Ectodermal cell (in vitro differentiated cells): Measurements from ENCODE around the gene FBLN1.
"Not testable (repeated sequence)": the region's sequence is repeated elsewhere in the genome, so short reads cannot be mapped to it uniquely, and the experiment has no call there.

Experiments used
- H3K27ac ChIP-seq: 2 replicates; pipeline ENCODE4 v1.7.0; 2013; ENCODE audit warnings: mild to moderate bottlenecking, low read depth, low read length; ENCODE audit not compliant: insufficient read depth, poor library complexity, severe bottlenecking
- H3K27me3 ChIP-seq: 2 replicates; pipeline ENCODE4 v1.7.0; 2013; ENCODE audit warnings: mild to moderate bottlenecking, low read length; ENCODE audit not compliant: insufficient read depth, control insufficient read depth, poor library complexity, severe bottlenecking
- H3K36me3 ChIP-seq: one replicate; pipeline ENCODE4 v1.7.0; 2013; ENCODE audit warnings: low read length; ENCODE audit not compliant: control insufficient read depth, insufficient read depth
- H3K4me1 ChIP-seq: one replicate; pipeline ENCODE4 v1.7.0; 2013; ENCODE audit warnings: low read length; ENCODE audit not compliant: control insufficient read depth, insufficient read depth
- H3K4me3 ChIP-seq: 2 replicates; pipeline ENCODE4 v1.7.0; 2013; ENCODE audit warnings: low read depth, low read length, control low read depth; ENCODE audit not compliant: insufficient read depth
- H3K9me3 ChIP-seq: 2 replicates; pipeline ENCODE4 v1.7.0; 2013; ENCODE audit warnings: mild to moderate bottlenecking, low read length, moderate library complexity; ENCODE audit not compliant: control insufficient read depth
- WGBS, 2 experiments: methylation state at CpG; one replicate each; pipeline ENCODE4 v1.1.7; 2013; ENCODE audit warnings: missing lambda C conversion rate in 2 of 2; 5-methylcytosine and 5-hydroxymethylcytosine counted together

Gene FBLN1

GRCh38 chr22:45620706-45621105, 118.0 kb downstream of the FBLN1 start:
- WGBS, 2 experiments = 81 to 88% methylated on average over 3 of the region's 3 CpGs
- H3K27ac ChIP-seq = no peak overlapping the region
- no peaks in the 10 kb centered on the region for H3K36me3 ChIP-seq
- no peaks in the 10 kb centered on the region for H3K9me3 ChIP-seq
- no peak overlapping the region for H3K4me3 ChIP-seq
- H3K4me1 ChIP-seq = no peaks in the 10 kb centered on the region
- no peaks in the 10 kb centered on the region for H3K27me3 ChIP-seq

DNA sequence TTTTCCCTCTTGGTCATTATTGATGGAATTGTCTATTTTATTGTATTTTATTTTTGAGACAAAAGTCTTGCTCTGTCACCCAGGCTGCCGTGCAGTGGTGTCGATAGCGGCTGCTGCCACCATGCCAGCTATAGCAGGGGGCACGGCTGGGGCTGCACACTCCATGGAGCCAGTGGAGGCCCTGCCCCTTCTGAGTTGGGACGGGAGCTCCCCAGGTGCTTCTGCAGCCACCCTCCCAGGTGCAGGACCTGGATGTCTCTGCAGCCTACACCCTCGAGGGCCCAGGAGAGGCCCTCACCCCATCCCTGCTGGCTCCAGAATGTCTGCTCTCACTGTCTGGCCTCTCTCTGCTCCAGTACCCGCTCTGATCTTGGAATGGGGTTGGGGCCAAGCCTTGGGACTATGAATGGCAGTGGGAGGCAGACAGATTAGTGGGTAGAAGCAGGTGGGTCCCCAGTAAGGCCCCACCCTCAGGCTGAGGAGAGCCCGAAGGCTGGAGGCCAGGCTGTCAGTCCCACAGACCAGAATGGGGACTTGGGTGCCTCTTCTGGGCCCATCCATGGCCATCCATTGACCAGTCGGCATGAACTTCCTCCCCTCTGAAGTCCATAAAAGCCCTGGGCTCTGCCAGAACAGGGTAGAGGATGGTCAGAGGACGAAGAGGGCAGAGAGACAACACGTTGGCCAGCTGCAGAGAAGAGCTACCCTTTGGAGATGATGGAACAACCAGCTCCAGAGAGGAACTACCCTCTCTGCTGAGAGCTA, 119.3 kb downstream of the FBLN1 start:
- Histone ChIP-seq H3K36me3 (no peaks in the 10 kb centered on the region), H3K9me3 (no peaks in the 10 kb centered on the region), H3K4me3 (no peak overlapping the region), H3K27ac (no peak overlapping the region), H3K4me1 (no peaks in the 10 kb centered on the region), H3K27me3 (no peaks in the 10 kb centered on the region)
- WGBS, 2 experiments = 91 to 92% methylated on average over 11 of the region's 11 CpGs

DNA sequence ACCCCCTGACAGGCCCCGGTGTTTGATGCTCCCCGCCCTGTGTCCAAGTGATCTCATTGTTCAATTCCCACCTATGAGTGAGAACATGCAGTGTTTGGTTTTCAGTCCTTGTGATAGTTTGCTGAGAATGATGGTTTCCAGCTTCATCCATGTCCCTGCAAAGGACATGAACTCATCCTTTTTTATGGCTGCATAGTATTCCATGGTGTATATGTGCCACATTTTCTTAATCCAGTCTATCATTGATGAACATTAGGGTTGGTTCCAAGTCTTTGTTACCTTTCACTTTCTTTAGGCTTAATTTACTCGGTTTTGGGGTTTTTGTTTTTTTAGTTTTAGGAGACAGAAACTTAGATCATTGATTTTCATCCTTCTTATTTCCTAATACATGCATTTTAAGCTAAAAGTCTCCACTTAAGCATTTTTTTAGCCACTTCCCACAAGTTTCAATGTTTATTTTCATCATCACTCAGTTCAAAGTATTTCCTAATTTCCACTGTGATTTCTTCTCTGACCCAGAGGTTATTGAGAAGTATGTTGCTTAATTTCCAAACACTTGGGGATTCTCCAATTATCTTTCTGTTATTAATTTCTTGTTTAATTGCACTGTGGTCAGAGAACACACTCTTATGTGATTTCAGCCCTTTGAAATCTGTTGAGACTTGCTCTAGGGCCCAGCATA, 120.9 kb downstream of the FBLN1 start:
- 85 to 96% methylated on average over 3 of the region's 3 CpGs for WGBS, 2 experiments
- not testable (repeated sequence) for H3K27me3 ChIP-seq, H3K9me3 ChIP-seq, H3K4me3 ChIP-seq, H3K4me1 ChIP-seq, H3K36me3 ChIP-seq, H3K27ac ChIP-seq

- no peak overlapping the region for H3K27ac ChIP-seq
- no peaks in the 10 kb centered on the region for H3K27me3 ChIP-seq
- WGBS, 2 experiments = 89 to 90% methylated on average over 22 of the region's 22 CpGs
- no peak overlapping the region for H3K4me3 ChIP-seq
- no peaks in the 10 kb centered on the region for H3K36me3 ChIP-seq
- H3K9me3 ChIP-seq = no peaks in the 10 kb centered on the region
- no peaks in the 10 kb centered on the region for H3K4me1 ChIP-seq
Observed at GRCh38 chr22:45626198-45626651, 123.5 kb downstream of the FBLN1 start.

GRCh38 chr22:45627489-45628233, 125.0 kb downstream of the FBLN1 start:
- peaks cover 2% of the 10 kb centered on the region for H3K27me3 ChIP-seq
- H3K36me3 ChIP-seq = no peaks in the 10 kb centered on the region
- H3K27ac ChIP-seq = no peak overlapping the region
- no peak overlapping the region for H3K4me3 ChIP-seq
- WGBS, 2 experiments = 93 to 95% methylated on average over 22 of the region's 22 CpGs
- peaks cover 3% of the 10 kb centered on the region for H3K4me1 ChIP-seq
- H3K9me3 ChIP-seq = no peaks in the 10 kb centered on the region

DNA sequence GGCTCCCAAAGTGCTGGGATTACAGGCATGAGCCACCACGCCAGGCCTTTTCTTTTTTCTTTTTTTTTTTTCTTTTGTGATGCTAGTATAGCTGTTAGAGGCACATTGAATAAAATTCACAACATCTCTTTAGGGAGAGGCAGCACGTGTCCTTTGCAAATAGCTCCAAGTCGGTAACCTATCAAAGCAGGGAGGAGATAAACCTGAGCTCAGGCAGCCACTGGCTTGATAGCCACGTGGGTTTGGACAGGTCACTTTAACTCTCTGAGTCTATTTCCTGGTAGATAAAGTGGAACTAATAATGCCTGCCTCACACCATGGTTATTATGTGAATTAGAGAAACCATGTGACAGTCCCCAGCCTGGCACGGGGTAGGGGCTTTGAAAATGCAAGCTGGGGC, 125.8 kb downstream of the FBLN1 start:
- Histone ChIP-seq H3K4me3 (no peak overlapping the region), H3K27ac (no peak overlapping the region), H3K27me3 (peaks cover 4% of the 10 kb centered on the region), H3K4me1 (peaks cover 8% of the 10 kb centered on the region), H3K9me3 (no peaks in the 10 kb centered on the region), H3K36me3 (no peaks in the 10 kb centered on the region)
- WGBS, 2 experiments = 39 to 48% methylated on average over 5 of the region's 5 CpGs

DNA sequence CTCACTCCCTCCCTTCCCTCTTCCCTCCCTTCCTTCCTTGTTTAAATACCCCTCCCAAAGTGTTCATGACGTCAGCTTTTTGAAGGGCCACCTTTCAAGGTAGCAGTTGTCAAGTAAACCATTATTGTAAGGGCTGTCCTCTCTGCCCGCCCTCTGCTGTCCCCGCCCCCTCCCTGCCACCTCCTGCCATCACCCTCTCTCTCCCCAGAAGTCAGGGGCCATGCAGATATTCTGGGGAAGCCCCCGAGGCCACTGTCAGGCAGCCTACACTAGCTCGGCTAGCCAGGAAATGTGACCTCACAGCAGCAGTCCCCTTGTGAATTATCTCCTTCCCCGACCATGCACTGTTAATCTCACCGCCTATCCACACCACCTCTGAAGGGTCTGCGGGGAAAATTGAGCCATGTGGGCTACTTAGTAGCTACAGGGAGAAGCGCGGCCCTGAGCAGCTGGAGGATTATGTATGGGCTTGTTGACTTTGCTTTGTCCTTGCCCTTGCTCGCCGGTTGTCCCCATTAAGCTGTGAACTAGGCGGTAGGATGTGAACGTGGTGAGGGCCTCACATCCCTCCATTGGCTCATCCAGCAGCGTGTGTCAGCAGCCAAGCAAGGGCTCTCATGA, 126.9 kb downstream of the FBLN1 start:
- peaks cover 4% of the 10 kb centered on the region for H3K27me3 ChIP-seq
- H3K9me3 ChIP-seq = no peaks in the 10 kb centered on the region
- H3K4me1 ChIP-seq = peaks cover 8% of the 10 kb centered on the region
- H3K4me3 ChIP-seq = no peak overlapping the region
- no peak overlapping the region for H3K27ac ChIP-seq
- no peaks in the 10 kb centered on the region for H3K36me3 ChIP-seq
- 33 to 38% methylated on average over 15 of the region's 15 CpGs for WGBS, 2 experiments

GRCh38 chr22:45630436-45630835, 127.8 kb downstream of the FBLN1 start:
- Histone ChIP-seq H3K4me3 (no peak overlapping the region), H3K4me1 (peaks cover 8% of the 10 kb centered on the region), H3K36me3 (no peaks in the 10 kb centered on the region), H3K9me3 (no peaks in the 10 kb centered on the region), H3K27ac (no peak overlapping the region), H3K27me3 (peaks cover 4% of the 10 kb centered on the region)
- 91 to 92% methylated on average over 15 of the region's 15 CpGs for WGBS, 2 experiments

DNA sequence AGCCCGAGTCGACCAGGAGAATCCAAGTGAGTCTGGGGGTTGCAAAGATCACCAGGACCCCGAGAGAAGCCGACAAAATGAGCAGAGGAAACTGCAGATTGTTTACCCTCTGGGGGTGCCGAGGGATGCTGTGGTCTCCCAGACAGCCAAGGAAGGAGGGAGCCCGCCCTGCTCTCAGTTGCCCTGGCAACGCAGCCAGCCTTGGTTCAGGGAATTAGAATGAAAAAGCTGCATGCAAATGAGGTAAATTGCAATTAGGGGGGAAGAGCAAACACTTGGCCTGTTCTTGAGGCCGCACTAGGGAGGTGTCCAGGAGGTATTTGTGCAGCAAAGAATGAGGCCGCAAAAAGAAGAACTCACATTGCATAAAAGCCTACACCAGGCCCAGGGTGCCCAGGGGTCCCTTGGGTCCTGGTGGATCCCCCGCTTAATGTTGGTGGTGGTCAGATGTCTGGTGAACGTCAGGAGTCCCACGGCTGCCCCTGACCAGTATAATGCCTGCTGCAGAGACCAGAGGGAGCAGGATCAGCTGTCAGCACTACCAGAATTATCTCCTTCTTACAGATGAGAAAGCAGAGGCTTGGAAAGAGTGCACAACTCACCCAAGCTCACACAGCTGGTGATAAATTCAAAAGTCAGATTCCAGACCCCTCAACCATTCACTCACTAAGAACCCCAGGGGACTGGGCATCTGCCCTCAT, 128.6 kb downstream of the FBLN1 start:
- H3K27me3 ChIP-seq = peaks cover 4% of the 10 kb centered on the region
- WGBS, 2 experiments = 37 to 38% methylated on average over 12 of the region's 12 CpGs
- no peaks in the 10 kb centered on the region for H3K36me3 ChIP-seq
- peaks cover 8% of the 10 kb centered on the region for H3K4me1 ChIP-seq
- no peak overlapping the region for H3K27ac ChIP-seq
- no peaks in the 10 kb centered on the region for H3K9me3 ChIP-seq
- H3K4me3 ChIP-seq = no peak overlapping the region
